Upper lobe of left lung (tissue), 6 donors: ENCODE measurements around the gene IL3RA. TPM values are rescaled to one million over a fixed set of nuclear protein-coding genes. Genes with fewer than 3 reads are reported as not detected.

Source experiments
- ATAC-seq, 2 donors: fragments of 200-7000 bp; cut with Tn5 transposase; one replicate each; pipeline ENCODE4 v1.9.1; 2022; ENCODE audit warnings: mild to moderate bottlenecking in 2 of 2, moderate library complexity in 2 of 2; ENCODE audit not compliant: low FRiP score in 2 of 2
- DNase-seq, 2 donors: peaks; one replicate each; pipeline ENCODE4 v3.0.0-alpha.2; 2019 to 2020
- H3K27ac ChIP-seq, 4 donors: fragments of 200-600 bp; sonication (generic); one replicate each; pipeline ENCODE4 v1.5.1; 2016 to 2019
- H3K27me3 ChIP-seq, 4 donors: fragments of 200-600 bp; sonication (generic); one replicate each; pipeline ENCODE4 v1.5.1; 2017 to 2019
- H3K36me3 ChIP-seq, 4 donors: fragments of 200-600 bp; sonication (generic); one replicate each; pipeline ENCODE4 v1.5.1; 2016 to 2019
- H3K4me1 ChIP-seq, 4 donors: fragments of 200-600 bp; sonication (generic); one replicate each; pipeline ENCODE4 v1.5.1; 2018 to 2019
- H3K4me3 ChIP-seq, 4 donors: fragments of 200-600 bp; sonication (generic); one replicate each; pipeline ENCODE4 v1.5.1; 2017 to 2019; ENCODE audit warnings: mild to moderate bottlenecking in 2 of 4, moderate library complexity in 1 of 4
- H3K9me3 ChIP-seq, 4 donors: fragments of 200-600 bp; sonication (generic); one replicate each; pipeline ENCODE4 v1.5.1; 2018 to 2019
- EP300 ChIP-seq, 4 donors: sonication (generic); formaldehyde crosslinking; IDR thresholded peaks; one replicate each; pipeline ENCODE4 v1.5.1; 2017; ENCODE audit warnings: antibody characterized with exemption in 4 of 4, control low read depth in 2 of 4
- POLR2A ChIP-seq, 4 donors: fragments of 450-650 bp; IDR thresholded peaks; one replicate each; pipeline ENCODE4 v1.5.1; 2016 to 2017; ENCODE audit warnings: antibody characterized with exemption in 4 of 4, mild to moderate bottlenecking in 2 of 4
- POLR2AphosphoS5 ChIP-seq, 2 donors: sonication (generic); formaldehyde crosslinking; IDR thresholded peaks; one replicate each; pipeline ENCODE4 v1.5.1; 2017; ENCODE audit warnings: antibody characterized with exemption in 2 of 2
- WGBS, 2 donors: methylation state at CpG; one replicate each; pipeline ENCODE4 v1.1.5; 2017 to 2018; 5-methylcytosine and 5-hydroxymethylcytosine counted together
- total RNA-seq, 6 donors: library from RNA; depleted of rRNA in 4 of 6; stranded (reverse); fragments of >200 nt in 4 of 6; gene quantifications; one replicate each; pipeline versions ENCODE4 v1.1.0 to v1.2.1, GENCODE V29; 2016 to 2021
- TF ChIP-seq, protein P1 (sequence below), 6 experiments: fragments of 450-650 bp in 4 of 6; fragments of 200-600 bp in 2 of 6; sonication (generic) in 2 of 6; IDR thresholded peaks; one replicate each; pipeline ENCODE4 v1.5.1; 2016 to 2019; ENCODE audit warnings: antibody characterized with exemption in 6 of 6
- donor health status: DM: no; HTN: no; CAD: no; lungs with moderate emphysema.
- donor health status: DM: no; HTN: yes; CAD: no; lungs with severe emphysema.

The IL3RA gene
- total RNA-seq, 6 donors from 2014 or later, result 8.8 to 62.3 (median 31.9) TPM

DNA sequence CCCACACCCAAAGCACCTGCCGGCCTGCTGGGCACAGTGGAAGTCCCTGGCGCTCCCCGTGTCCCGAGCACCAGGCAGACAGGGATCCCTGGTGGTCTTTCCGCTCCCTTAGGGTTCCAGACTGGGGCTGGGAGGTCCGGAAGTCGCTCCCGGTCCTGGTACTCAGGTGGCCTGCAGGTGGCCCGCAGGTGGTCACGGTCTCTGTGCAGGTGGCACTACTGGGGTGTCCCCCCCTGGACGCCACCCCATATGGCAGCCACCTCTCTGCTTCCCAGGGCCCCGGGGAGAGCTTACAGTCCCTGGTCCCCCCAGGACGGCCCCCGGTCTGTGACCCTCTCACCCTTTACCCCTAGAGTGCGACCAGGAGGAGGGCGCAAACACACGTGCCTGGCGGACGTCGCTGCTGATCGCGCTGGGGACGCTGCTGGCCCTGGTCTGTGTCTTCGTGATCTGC, 41.7 kb downstream of the IL3RA start:
- H3K27me3 ChIP-seq, result no peaks in the 10 kb centered on the region
- DNase-seq, result peak in 1 of 2 donors; percentile 75
- H3K4me3 ChIP-seq, result no peak overlapping the region
- TF ChIP-seq POLR2A (IDR thresholded peaks at IDR 0.05) (no peak), EP300 (IDR thresholded peaks at IDR 0.05) (no peak), POLR2AphosphoS5 (IDR thresholded peaks at IDR 0.05) (no peak)
- TF ChIP-seq, protein P1, sequence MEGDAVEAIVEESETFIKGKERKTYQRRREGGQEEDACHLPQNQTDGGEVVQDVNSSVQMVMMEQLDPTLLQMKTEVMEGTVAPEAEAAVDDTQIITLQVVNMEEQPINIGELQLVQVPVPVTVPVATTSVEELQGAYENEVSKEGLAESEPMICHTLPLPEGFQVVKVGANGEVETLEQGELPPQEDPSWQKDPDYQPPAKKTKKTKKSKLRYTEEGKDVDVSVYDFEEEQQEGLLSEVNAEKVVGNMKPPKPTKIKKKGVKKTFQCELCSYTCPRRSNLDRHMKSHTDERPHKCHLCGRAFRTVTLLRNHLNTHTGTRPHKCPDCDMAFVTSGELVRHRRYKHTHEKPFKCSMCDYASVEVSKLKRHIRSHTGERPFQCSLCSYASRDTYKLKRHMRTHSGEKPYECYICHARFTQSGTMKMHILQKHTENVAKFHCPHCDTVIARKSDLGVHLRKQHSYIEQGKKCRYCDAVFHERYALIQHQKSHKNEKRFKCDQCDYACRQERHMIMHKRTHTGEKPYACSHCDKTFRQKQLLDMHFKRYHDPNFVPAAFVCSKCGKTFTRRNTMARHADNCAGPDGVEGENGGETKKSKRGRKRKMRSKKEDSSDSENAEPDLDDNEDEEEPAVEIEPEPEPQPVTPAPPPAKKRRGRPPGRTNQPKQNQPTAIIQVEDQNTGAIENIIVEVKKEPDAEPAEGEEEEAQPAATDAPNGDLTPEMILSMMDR (IDR thresholded peaks at IDR 0.05), result no peak
- no peaks in the 10 kb centered on the region for H3K4me1 ChIP-seq
- peaks cover 0 to 20% (median 6%) of the 10 kb centered on the region in 4 donors for H3K36me3 ChIP-seq
- 89 to 95% methylated on average over 18 to 24 of the region's 24 CpGs for WGBS, 2 donors
- no peaks in the 10 kb centered on the region for H3K9me3 ChIP-seq
- H3K27ac ChIP-seq, result no peak overlapping the region
- peak; percentile 40 to 70 for ATAC-seq

DNA sequence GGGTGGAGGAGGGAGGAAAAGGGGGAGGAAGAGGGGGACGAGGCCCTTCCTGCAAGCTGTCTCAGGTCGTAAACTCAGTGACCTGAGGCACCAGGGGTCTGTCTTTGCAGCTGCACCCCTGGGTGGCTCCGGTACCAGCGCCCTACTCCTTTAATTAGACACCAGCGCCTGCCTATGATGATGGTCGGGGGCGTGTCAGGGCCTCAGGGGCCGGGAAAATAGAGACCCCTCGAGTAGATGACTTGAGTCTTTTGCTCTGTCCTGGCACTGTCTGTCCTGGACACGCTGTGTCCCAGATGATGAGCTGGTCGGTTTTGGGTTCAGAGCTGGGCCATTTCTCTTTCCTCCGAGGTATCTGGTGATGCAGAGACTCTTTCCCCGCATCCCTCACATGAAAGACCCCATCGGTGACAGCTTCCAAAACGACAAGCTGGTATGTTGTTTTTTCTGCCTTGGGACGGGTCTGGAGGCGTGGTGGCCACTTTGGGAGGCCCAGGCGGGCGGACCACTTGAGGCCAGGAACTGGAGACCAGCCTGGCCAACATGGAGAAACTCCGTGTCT, 44.2 kb downstream of the IL3RA start:
- H3K4me1 ChIP-seq, result no peaks in the 10 kb centered on the region
- peak in 1 of 2 donors; percentile 4 for ATAC-seq
- no peak for DNase-seq
- peak in 1 of 4 donors; percentile 4 for TF ChIP-seq POLR2A (IDR thresholded peaks at IDR 0.05)
- TF ChIP-seq, protein P1 (IDR thresholded peaks at IDR 0.05), result no peak
- no peaks in the 10 kb centered on the region for H3K9me3 ChIP-seq
- H3K27me3 ChIP-seq, result no peaks in the 10 kb centered on the region
- no peak overlapping the region for H3K4me3 ChIP-seq
- H3K27ac ChIP-seq, result no peak overlapping the region
- peaks cover 5 to 44% (median 24%) of the 10 kb centered on the region in 4 donors for H3K36me3 ChIP-seq
- 63 to 76% methylated on average over 9 to 10 of the region's 20 CpGs for WGBS, 2 donors

DNA sequence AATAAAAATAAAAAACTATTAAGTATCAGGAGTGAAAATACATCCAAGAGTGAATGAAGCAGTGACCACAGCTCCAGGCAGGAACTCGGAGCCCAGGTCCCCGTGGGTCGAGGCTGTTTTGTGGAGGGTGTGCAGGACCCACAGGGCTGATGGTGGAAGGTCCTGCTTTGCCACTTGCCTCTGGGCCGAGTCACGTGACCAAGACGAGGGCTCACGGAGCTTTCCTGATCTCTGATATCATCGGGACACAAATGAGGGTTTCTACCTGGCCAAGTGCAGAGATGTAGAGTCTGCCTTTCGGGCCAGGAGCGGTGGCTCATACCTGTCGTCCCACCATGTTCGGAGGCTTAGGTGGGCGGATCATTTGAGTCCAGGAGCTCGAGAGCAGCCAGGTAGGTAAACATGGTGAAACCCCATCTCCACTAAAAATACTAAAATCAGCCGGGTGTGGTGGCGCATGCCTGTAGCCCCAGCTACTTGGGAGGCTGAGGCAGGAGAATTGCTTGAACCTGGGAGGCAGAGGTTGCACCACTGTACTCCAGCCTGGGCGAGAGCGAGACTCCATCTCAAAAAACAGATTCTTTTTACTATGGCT, 48.2 kb downstream of the IL3RA start:
- Histone ChIP-seq H3K4me1 (peaks cover 8 to 20% (median 14%) of the 10 kb centered on the region in 4 donors), H3K9me3 (no peaks in the 10 kb centered on the region), H3K27ac (no peak overlapping the region), H3K36me3 (peaks cover 45 to 72% (median 64%) of the 10 kb centered on the region in 4 donors), H3K27me3 (no peaks in the 10 kb centered on the region), H3K4me3 (no peak overlapping the region)
- 94 to 95% methylated on average over 11 to 18 of the region's 18 CpGs for WGBS, 2 donors
- TF ChIP-seq POLR2AphosphoS5 (IDR thresholded peaks at IDR 0.05), result no peak
- TF ChIP-seq, protein P1 (IDR thresholded peaks at IDR 0.05), result no peak
- no peak for TF ChIP-seq POLR2A (IDR thresholded peaks at IDR 0.05)
- TF ChIP-seq EP300 (IDR thresholded peaks at IDR 0.05), result no peak
- ATAC-seq (no peak), DNase-seq (peak in 1 of 2 donors; percentile 18)

DNA sequence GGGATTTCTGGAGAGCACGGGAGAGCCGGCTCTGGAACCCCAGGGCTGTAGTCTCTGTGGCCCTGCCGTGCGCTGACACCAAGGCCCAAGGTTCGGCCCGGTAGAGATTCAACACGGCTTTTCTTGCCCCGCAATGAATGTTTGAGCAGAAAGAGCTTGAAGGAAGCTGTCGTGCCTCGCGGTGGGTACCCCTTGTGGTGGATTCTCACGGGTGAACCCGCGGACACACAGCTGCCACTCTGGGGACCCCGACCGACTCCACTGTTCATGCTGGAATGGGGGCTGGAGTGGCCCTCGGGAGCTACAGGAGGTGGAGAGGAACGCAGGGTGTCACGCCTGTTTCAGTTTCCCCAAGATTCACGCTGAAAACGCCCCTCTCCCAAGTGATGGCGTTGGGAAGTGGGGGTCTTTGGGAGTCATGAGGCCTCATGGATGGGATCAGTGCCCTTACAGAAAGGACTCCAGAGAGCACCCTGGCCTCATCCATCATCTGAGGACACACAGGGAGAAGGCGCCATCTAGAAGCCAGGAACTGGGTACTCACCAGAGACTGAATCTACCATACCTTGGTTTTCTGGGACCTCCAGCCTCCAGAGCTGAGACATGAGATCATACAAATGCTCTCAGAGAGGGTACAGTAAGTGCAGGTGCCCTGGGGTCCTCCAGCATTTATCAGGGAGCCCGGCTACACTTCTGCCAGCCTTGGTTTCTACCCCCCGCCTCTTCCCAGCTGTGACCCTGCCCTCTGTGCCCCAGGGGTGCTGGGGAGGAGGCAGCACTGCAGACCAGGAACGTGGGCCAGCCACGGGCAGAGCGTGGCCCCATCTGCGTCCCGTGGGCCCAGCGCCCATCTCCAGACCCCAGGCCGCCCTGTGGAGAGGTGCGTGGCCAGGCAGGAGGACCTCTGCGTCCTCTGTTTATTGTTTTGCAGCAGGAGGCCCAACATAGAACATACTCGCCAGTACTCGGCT, 49.0 kb downstream of the IL3RA start:
- Histone ChIP-seq H3K4me1 (peaks cover 15 to 28% (median 21%) of the 10 kb centered on the region in 4 donors), H3K4me3 (no peak overlapping the region), H3K36me3 (peaks cover 45 to 80% (median 71%) of the 10 kb centered on the region in 4 donors), H3K27me3 (no peaks in the 10 kb centered on the region), H3K27ac (no peak overlapping the region), H3K9me3 (no peaks in the 10 kb centered on the region)
- 96 to 97% methylated on average over 23 to 36 of the region's 36 CpGs for WGBS, 2 donors
- DNase-seq (peak; percentile 21 to 68), ATAC-seq (no peak)
- TF ChIP-seq, protein P1 (IDR thresholded peaks at IDR 0.05), result no peak
- no peak for TF ChIP-seq POLR2A (IDR thresholded peaks at IDR 0.05)
- TF ChIP-seq EP300 (IDR thresholded peaks at IDR 0.05), result no peak
- TF ChIP-seq POLR2AphosphoS5 (IDR thresholded peaks at IDR 0.05), result no peak
